Activated CD8-positive, alpha-beta memory T cell treated with anti-CD3 and anti-CD28 coated beads for 24 hours (primary cell): ENCODE data around the gene SNAP47.
A peak's percentile ranks its signal among the peaks of the same experiment; 100 is the strongest.

ENCODE experiments used
- DNase-seq: peaks from one replicate; pipeline ENCODE4 v3.0.0-alpha.2; 2020

SNAP47 gene

DNA sequence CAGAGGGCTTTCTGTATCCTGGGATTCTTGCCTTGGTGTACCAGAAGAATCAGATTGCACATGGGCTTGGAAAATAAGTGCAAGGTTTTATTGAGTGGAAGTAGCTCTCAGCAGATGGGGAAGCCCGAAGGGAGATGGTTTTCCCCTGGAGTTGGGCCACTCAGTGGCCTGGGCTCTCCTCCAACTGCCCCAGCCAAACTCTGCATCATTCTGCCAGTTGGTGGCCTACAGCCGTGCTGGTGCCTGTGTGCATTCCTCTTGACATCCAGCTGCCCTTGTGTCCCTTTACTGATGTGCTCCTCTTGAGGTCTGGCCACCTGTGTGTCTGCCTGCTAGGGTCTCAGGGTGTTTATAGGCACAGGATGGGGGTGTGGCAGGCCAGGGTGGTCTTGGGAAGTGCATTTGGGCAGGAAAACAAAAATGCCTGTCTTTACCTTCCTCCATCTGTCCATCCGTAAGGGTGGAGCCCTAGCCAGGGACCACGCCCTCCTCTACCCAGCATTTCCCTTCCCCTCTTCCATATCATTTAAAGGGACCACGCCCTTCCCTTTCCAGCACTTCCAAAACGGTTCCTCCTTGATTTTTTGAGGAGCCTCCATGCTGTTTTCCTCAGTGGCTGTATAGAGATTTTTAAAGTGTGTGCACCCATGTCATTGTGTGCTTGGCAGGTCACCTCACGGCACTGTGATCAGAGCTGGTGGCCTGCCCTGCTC, 18.9 kb downstream of the SNAP47 start:
- no peak for DNase-seq

DNA sequence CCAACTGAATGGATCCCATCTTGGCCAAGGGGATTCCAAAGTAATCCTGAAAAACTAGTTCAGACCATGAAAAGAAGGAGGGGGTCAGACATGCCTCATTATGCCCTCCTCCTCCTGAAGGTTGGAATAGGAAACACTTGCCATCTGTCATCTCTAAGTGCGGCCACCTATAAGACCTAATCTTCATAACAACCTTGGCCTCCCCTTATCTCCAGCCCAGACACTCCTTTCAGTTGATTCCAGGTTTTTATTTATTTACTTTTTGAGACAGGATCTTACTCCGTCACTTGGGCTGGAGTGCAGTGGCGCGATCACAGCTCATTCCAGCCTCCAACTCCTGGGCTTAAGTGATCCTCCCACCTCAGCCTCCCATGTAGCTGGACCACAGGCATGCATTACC, 19.7 kb downstream of the SNAP47 start:
- no peak for DNase-seq

DNA sequence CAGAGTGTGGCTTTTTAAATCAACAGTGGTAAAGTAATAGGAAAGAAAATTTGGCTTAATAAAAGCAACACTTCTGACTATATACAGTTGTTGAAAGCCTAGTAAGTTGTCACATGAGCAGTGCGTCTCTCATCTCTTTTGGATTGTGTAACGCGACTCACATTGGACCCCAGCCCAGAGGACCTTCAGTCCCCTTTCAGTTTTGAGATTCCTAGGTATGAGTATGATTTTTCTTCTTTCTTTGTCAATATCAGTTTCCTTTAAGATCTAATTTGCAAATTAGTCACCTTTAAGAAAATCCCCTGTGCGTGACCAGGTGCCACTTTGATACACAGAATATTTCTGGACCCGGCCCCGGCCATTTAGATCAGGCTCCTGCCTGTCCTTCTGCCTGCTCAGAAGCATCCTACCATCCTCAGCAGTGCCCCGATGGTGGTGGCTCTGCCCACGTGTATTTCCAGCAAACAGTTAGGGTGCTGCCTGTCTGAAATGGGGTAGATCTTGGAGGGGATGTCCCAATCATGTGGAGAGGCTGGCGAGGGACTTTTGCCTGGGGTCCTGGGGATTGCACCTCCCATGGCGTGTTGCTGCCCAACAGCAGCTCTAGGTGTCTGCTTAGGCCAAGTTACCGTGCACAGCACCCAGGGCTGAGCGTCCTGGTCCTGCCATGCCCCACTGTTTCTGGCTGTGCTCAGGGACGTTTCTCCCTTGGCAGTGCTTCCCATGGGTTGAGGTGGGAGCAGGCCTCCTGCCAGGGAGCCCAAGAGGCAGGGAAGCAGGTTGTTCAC, 21.1 kb downstream of the SNAP47 start:
- no peak for DNase-seq

DNA sequence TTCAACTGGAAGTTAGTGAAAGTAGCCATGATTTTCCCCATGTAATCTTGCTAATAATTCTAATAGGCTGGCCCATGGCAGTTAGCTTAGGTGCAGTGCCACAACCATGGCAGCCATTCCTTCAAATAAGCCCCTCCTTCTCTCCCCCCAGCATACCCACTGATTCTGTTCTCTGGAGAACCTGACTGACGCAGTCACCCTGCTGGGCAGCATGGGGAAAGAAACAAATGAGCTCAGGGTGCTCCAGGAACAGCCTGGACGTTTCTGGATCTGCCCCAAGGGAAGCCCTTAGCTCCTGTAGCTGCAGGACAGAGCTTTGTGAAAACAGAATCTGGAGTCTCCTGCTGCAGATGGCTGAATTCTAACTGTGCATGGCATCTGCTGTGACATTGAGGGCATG, 22.5 kb downstream of the SNAP47 start:
- no peak for DNase-seq

DNA sequence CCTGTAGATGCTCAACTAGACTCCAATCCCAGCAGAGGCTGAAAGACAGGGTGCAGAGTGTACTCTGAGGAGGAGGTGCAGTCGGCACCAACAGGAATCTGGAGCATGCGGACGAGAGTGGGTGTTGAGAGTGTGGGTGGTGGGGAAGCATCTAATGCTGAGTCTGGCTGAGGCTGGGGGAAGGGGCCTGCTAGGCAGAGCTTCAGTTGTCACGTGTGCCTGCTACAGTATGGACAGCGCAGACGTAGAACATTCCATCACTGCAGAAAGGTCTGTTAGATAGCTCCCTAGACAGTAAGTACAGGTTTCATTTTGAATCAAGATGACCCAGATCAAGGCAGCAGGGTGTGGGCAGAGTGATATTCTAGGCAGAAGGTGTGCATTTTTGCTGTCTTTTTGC, 23.1 kb downstream of the SNAP47 start:
- DNase-seq, result no peak

DNA sequence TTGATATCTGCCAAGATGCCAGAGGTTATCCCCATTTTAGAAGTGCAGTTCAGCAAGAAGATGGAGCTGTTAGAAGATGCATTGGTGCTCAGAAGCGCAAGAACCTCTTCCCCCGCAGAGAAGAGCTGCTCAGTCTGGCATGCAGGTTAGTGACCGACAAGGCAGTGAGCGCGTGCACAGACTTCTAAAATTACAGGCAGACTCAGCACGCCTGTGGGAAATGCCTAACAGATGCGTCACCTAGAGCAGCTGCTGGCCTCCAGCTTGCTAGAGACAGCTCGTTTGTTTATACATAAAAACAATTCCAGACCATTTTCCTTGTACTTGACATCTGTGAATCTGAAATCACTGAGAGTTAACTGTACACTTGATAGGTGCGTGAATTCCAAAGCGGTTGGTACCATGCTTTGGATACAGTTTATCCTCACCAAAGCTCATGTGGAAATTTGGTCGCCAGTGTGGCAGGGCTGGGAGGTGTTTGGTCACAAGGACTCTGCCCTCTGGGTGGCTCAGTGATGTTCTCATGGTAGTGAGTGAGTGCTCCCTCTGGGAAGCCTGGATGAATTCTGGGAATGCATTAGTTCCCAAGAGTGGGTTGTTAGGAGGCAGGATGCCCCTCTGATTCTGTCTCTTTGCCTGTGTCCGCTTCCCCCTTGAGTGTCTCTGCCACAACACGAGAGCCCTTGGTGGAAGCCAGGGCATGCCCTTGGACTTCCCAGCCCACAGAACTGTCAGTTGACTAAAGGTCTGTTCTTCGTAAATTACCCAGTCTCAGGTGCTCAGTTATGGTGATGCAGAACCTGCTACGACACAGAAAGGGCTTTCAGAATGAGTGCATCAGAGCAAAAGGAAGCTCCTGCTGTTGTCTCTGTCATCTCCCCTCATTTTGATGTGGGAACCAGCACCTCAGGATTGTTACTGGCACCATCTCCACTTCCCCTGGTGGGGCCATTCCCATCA, 24.4 kb downstream of the SNAP47 start:
- no peak for DNase-seq

DNA sequence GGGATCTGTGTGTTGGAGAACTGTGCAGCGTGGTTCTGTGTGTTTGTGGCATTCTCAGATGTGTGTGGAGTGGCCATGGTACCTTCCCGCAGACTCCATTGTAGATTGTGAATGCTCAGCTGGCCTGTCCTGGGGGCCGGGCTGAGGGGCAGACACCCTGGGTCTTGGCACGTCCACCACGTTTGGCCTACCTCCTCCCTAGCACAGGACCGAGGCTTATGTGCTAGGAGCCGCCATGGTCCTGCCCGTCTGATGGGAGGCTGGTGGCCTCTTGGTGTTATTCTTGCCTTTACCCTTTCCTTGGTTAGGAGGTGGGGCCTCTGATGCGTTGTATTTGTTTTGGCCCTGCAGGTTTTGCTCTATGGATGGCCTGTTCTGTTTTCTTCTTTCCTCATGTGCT, 25.1 kb downstream of the SNAP47 start:
- DNase-seq, result no peak

DNA sequence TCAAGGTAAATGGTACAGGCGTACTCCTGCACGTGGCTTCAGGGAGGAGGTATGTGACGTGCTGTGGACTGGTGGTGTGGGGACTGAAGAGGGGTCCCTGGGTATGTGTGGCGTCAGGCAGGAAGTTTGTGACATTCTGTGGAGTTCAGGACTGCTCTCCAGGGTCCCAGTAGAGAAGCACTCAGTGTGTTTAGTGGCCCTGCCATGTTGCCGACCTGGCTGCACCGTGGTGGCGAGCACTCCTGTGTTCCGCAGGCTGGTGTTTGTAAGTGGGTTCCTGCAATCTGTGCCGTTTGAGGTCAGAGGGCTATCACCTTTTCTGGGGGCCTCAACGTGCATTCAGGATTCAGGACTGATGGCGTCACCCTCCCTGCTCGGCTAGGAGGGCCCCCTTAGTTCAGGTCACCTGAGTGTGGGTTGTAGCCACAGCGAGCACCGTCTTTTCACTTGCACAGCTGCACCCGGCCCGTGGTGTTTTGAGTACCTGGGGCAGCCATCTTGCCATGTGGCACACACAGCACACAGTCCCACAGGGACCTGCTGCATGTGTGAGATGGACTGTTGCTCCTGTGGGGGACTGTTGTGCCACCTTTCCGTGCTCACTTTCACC, 26.5 kb downstream of the SNAP47 start:
- DNase-seq, result no peak

DNA sequence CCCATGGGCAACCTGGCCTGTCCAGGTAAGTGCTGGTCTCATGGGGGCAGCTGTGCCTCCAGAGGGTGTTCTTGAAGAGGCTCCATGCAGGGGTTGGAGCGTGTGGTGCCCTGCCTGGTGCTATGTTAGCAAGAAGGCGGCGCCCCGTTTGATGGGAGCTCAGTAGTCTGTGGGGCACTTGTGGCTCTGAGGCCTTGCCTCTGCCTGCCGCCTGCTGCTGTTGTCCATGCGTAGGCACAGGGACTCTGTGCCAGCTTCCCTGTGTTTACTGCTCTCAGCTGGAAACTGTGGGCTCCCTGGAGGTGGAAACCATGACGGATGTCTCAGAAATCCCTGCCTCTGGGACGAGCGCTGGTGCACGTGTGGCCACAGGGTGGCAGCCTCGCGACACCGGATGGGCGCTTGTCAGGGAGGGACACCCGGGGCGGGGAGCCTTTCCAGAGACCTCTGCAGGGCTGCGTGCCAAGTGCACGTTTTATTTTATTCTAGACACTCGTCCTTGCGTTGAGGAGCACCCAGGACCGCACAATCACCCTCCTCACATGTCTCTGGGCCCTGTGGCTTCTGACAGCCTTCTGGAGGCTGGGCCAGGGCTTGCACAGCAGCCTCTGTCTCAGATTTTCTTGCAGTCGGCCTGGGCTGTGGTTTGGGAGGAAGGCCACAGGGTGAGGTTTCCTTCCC, 27.1 kb downstream of the SNAP47 start:
- DNase-seq, result peak; percentile 92

DNA sequence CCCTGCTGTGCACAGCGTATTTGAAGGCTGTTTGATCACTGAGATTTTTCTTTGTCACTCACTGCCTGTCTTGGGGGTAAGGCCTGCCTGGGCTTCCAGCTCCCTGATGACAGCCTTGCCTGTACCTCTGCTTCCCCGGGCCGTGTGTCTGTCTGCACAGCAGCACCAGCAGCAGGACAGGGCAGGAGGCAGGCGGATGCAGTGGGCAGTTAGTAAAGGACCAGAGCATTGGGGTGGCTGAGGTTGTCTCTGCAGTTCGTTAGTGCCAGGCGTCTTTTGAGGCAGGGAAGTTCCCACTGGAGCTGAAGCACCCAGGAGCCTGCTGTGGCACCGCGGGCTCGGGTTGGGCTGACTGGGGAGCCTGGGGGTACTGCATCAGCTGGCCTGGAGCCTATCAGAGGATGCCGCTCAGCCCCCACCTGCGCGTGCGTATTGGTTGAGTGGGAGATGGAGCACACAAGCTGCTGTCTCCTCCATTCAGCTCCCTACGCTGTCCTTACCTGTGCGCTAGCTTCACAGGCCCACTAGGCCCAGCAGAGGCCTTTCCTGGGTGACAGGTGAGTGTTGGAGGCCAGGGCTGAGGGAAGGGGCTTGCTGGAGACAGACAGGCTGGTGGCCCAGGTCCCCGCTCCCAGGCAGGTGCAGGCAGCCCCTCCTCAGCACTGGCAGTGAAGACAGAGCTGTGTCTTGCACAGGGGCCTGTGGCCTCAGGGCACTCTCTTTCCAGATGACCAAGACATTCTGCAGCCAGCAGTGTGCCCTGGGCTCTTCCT, 28.2 kb downstream of the SNAP47 start:
- DNase-seq, result no peak

DNA sequence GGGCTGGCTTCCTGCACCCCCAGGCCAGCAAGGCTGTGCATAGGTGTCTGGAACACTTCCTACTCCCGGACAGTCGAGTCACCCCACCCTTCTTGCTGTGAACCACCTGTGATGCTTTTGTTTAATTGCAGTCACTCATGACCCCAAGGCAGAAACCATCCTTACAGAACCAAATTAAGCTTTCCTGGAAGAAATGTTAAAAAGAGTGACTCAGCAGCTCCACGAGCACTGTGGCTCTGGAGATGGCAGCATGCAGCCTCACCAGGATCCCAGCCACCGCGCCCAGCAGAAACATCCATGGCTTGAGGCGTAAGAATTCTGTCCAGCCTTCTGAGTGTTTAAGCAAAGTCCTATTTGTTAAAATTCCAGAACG, 28.8 kb downstream of the SNAP47 start:
- DNase-seq, result no peak

DNA sequence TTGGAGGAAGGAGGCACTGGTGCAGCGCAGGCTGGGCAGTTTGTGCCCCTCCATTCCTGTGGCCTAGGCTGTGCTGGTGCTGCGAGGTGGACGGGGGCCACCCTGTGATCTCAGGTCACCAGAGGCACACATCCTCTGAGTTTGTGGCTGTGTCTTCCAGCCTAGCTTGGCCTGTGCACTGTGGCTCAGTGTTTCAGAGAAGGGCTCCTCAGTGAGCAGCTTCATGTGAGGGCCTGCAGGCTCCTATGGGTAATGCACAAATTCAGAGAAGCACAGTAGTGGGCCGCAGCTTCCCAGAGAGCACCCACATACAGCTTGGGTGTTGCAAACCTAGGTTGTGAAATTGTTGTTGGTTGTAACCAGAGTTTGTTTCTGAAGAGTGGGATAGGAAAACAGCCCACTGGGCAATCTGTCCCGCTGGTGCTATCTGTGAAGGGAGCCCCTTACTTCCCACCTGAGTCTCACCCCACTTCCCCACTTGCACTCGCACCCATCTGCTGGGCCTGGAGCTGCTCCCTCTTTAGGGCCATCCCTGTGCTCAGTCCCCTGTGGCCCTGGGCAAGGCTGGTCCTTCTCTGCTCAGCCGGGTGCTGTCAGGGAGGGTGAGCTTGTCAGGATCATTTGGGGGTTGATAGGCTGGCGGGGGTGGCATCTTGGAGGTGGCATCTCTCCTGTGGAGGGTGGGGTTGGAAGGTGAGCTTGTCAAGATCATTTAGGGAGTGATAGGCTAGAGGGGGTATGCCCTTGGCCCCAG, 30.2 kb downstream of the SNAP47 start:
- no peak for DNase-seq

DNA sequence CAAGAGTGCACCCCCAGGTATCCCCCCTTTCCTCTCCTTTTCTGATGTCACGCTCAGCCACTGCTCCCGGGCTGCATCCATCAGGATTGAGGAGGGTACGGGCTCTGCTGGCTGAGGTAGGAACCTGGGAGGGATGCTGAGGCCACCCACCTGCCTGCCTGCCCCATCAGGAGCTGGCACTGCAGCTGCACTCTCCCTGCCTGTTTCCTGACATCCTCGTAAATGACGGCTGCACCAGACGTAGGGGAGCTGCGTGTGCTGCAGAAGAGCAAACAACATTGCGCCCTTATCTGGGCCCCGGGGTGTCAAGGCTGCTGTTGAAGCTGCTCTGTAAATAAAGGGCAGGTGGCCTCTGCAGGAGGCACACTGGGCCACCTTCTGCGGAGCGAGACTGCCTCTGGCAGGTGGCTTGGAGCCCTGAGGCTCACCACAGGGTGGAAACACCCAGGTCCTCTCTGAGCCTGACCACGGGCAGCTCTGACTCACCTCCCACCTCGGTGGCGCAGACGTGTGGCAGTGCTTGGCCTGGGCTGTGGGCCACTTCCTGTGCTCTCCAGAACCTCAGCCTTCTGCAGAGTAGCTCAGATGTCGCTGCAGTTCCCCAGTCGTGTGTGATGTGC, 30.9 kb downstream of the SNAP47 start:
- DNase-seq, result peak; percentile 84

DNA sequence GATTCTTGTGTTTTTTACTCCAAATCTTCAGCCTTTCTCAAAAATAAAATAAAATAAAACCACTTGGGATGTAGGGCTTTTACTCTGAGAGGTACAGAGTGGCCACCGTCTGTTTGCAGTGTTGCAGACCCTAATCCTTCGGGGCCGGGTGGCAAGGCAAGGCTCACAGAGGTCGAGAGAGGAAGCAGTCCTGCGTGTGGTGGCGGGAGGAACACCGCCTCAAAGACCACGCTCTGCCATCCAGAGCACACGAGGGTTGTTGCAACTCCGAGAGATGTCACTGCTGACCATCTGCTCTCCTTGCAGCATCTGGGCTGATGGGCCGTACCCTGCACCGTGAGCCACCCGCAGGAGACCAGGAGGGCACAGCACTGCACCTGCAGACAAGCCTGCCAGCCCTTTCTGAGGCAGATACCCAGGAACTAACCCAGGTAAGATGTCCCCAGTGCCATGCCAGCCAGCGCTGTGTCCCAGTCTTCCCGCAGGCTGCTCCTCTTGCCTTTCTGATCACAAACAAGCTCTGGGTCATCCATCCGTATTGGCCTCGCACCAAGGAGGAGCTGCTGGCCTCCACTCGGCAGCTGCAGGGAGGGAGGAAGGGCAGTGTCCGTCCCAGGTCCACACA, 31.5 kb downstream of the SNAP47 start:
- no peak for DNase-seq

DNA sequence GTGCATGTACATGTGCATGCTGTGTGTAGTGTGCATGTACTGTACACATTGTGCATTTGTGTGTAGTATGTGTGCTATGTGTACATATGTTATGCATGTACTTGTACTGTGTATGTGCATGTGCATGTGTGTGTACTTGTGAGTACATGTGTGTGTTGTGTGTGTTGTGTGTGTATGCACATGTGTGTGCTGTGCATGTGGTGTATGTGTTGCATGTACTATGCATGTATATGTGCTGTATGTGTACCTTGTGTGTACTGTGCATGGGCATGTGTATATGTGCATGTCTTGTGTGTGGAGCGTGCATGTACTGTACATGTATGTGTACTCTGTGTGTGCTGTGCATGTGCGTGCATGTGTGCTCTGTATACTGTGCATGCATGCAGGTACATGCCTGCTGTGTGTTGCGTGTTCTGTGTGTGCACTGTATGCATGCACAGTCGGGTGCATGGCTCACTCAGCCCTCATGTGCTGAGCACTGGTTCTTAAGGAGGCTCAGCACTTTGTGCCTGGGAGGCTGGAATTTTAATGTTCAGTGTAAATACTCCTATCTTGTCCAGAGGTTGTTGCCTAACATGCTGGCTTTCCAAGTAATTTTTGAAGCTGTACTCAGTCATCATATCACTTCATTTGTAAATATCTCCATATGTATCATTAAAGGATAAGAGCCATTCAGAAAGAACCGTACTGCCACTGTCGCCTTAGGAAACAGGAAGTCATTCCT, 32.3 kb downstream of the SNAP47 start:
- DNase-seq, result no peak

DNA sequence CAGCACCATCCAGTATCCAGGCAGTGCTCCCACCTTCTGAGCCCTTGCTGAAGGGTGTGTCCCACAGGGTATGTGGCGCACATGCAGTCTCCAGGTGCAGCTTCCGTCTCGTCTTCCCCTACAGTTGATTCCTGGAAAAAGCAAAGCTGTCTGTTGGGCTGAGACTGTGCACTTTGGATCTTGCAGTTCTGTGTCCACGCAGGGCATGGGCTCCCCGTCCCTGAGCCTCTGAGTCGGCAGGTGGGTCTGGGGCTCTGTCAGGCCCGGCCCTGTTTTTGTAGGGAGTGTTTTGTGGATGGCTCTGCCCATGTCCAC, 32.8 kb downstream of the SNAP47 start:
- no peak for DNase-seq

DNA sequence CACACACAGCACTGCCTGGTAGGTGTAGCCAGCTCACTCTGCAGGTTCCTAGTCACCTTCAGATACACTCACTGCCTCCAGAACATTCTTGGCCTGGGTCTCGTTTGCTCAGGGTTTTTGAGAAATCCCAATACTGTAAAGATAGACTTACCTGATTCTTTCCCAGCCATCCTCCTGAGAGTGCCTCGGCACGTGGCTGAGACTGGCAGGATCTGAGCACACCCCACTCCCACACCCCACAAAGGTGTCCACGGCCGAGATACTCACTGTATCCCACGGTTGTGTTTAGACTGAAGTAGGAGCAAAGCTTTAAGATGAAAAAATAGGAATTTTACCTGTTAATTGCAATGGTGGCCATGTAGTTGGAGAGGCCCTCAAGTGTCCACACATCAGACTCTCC, 33.4 kb downstream of the SNAP47 start:
- no peak for DNase-seq

DNA sequence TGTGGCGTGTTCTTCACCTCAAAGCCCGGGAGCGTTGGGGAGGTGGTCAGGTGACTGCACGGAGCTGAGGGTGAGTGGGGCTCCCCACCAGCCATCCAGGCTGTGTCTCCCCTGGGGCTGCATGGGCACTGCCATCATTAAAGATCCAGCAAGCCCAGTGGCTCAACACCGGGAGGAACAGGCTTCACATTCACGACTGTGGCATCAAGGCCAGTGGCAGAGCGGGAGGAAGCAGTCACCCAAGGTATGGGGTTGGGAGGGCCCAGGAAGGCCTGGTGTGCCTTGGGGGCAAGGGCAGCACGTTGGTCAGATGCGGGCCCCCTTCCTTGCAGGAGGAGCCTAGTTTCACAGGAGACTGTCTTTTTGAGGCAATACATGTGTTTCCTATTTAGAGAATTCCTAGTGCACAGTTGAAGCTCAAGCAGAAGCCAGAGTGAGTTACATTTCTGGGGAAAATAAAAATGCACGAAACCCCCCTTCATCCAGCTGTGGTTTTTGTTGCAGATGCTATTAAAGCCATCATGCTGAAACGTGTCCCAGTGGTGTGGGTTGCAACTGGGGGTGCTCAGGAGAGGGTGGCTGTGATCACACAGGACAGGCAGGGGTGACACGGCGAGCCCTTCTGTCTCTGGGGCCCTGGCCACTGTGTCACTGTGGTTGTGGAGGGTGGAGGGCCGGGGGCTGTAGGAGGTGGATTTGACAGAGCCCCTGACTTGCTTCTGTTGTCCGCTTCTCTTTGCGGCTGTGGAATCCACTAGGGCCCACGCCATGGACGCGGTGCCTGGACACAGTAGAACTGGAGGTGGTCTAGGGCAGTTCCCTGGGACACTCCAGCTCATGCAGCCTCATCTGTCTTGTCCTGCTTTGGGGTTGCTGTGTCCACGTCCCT, 34.1 kb downstream of the SNAP47 start:
- no peak for DNase-seq
